Measurements from ENCODE around the gene MCC. TPM values are rescaled to one million over a fixed set of nuclear protein-coding genes. Genes with fewer than 3 reads are reported as not detected.

MCC gene
- total and polyA plus RNA-seq, 2 donors (not counting 1 experiment from before 2014, with no cell fraction given): 0.09 to 0.32 TPM

GRCh38 chr5:113253037-113253436 is 235.2 kb downstream of the MCC start:
- POLR2A ChIA-PET: no interaction called here
- H3K27ac Mint-ChIP-seq: no peak overlapping the region

DNA sequence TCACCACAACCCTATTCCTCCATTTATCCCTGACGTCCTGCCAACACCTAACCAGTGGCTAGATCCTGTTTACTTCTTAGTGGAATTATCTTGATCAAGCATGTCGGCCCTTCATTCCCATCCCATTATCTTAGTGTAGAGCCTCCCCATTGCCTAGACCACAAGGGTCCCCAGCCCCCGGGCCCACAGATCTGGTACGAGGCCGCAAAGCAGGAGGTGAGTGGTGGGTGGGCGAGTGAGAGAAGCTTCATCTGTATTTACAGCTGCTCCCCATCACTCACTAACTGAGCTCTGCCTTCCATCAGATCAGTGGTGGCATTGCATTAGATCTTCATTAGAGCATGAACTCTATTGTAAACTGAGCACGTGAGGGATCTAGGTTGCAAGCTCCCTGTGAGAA is 236.2 kb downstream of the MCC start:
- H2AFZ ChIP-seq (ENCODE audit: insufficient read depth, low read depth, low read length, poor library complexity, severe bottlenecking): no peak overlapping the region
- Mint-ChIP-seq H3K4me1 (no peaks in the 10 kb centered on the region), H3K9me3 (ENCODE audit: insufficient read depth) (peaks cover 2% of the 10 kb centered on the region), H3K4me3 (no peak overlapping the region), H3K27ac (no peak overlapping the region), H3K27me3 (peaks cover 37% of the 10 kb centered on the region)
- no peaks in the 10 kb centered on the region for H3K79me2 ChIP-seq (ENCODE audit: control insufficient read depth, insufficient read depth, low read length)
- DNase-seq (no peak), ATAC-seq (ENCODE audit: low read depth) (no peak)
- intact Hi-C loops (cut with micrococcal nuclease): no loop called here
- H4K20me1 ChIP-seq (ENCODE audit: control insufficient read depth, insufficient read depth, low read length, poor library complexity, severe bottlenecking): no peaks in the 10 kb centered on the region
- no peaks in the 10 kb centered on the region for H3K9me3 ChIP-seq (ENCODE audit: control extremely low read depth in 1 of 3, control insufficient read depth in 2 of 3, insufficient read depth in 1 of 3, low read length in 2 of 3)
- H3K27me3 ChIP-seq (replicated peaks in 1 of 4; ENCODE audit: control extremely low read depth in 1 of 4, control insufficient read depth in 3 of 4, insufficient read depth in 4 of 4, low read length in 3 of 4): peaks cover 0 to 7% (median 3%) of the 10 kb centered on the region in 4 experiments
- CTCF ChIA-PET: no interaction called here
- H3K4me2 ChIP-seq (replicated peaks; ENCODE audit: low read depth, low read length, poor library complexity, severe bottlenecking): no peak overlapping the region
- POLR2A ChIA-PET: no interaction called here
- H3K36me3 ChIP-seq (replicated peaks in 1 of 2; ENCODE audit: control extremely low read depth in 1 of 2, control insufficient read depth in 1 of 2, extremely low read depth in 1 of 2, insufficient read depth in 2 of 2, low read length in 1 of 2): no peaks in the 10 kb centered on the region
- no peak overlapping the region for H3K9ac ChIP-seq (ENCODE audit: low read length)
- no peak for TF ChIP-seq EZH2 (IDR thresholded peaks at IDR 0.05; ENCODE audit: borderline replicate concordance, insufficient read depth, low read depth, low read length, poor library complexity, severe bottlenecking)
- TF ChIP-seq, protein P1, sequence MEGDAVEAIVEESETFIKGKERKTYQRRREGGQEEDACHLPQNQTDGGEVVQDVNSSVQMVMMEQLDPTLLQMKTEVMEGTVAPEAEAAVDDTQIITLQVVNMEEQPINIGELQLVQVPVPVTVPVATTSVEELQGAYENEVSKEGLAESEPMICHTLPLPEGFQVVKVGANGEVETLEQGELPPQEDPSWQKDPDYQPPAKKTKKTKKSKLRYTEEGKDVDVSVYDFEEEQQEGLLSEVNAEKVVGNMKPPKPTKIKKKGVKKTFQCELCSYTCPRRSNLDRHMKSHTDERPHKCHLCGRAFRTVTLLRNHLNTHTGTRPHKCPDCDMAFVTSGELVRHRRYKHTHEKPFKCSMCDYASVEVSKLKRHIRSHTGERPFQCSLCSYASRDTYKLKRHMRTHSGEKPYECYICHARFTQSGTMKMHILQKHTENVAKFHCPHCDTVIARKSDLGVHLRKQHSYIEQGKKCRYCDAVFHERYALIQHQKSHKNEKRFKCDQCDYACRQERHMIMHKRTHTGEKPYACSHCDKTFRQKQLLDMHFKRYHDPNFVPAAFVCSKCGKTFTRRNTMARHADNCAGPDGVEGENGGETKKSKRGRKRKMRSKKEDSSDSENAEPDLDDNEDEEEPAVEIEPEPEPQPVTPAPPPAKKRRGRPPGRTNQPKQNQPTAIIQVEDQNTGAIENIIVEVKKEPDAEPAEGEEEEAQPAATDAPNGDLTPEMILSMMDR (IDR thresholded peaks at IDR 0.05): no peak
- no peak overlapping the region for H3K27ac ChIP-seq (ENCODE audit: low read length in 2 of 2)
- no peaks in the 10 kb centered on the region for H3K4me1 ChIP-seq (ENCODE audit: control insufficient read depth in 2 of 2, insufficient read depth in 2 of 2, low read length in 2 of 2)
- no peak overlapping the region for H3K4me3 ChIP-seq (ENCODE audit: control extremely low read depth in 1 of 5, extremely low read depth in 1 of 5, insufficient read depth in 1 of 5, low read depth in 2 of 5, low read length in 4 of 5)
- WGBS (ENCODE audit: insufficient coverage): 100% methylated on average over 3 of the region's 7 CpGs

More at GRCh38 chr5:113253037-113253436, 235.2 kb downstream of the MCC start:
- Histone ChIP-seq H3K4me2 (replicated peaks; ENCODE audit: low read depth, low read length, poor library complexity, severe bottlenecking) (no peak overlapping the region), H3K4me3 (ENCODE audit: control extremely low read depth in 1 of 5, extremely low read depth in 1 of 5, insufficient read depth in 1 of 5, low read depth in 2 of 5, low read length in 4 of 5) (no peak overlapping the region), H3K4me1 (ENCODE audit: control insufficient read depth in 2 of 2, insufficient read depth in 2 of 2, low read length in 2 of 2) (no peaks in the 10 kb centered on the region), H2AFZ (ENCODE audit: insufficient read depth, low read depth, low read length, poor library complexity, severe bottlenecking) (no peak overlapping the region), H3K36me3 (replicated peaks in 1 of 2; ENCODE audit: control extremely low read depth in 1 of 2, control insufficient read depth in 1 of 2, extremely low read depth in 1 of 2, insufficient read depth in 2 of 2, low read length in 1 of 2) (no peaks in the 10 kb centered on the region), H3K9me3 (ENCODE audit: control extremely low read depth in 1 of 3, control insufficient read depth in 2 of 3, insufficient read depth in 1 of 3, low read length in 2 of 3) (no peaks in the 10 kb centered on the region), H3K27ac (ENCODE audit: low read length in 2 of 2) (no peak overlapping the region), H3K9ac (ENCODE audit: low read length) (no peak overlapping the region), H3K79me2 (ENCODE audit: control insufficient read depth, insufficient read depth, low read length) (no peaks in the 10 kb centered on the region), H4K20me1 (ENCODE audit: control insufficient read depth, insufficient read depth, low read length, poor library complexity, severe bottlenecking) (no peaks in the 10 kb centered on the region), H3K27me3 (replicated peaks in 1 of 4; ENCODE audit: control extremely low read depth in 1 of 4, control insufficient read depth in 3 of 4, insufficient read depth in 4 of 4, low read length in 3 of 4) (peaks cover 0 to 7% (median 3%) of the 10 kb centered on the region in 4 experiments)
- Mint-ChIP-seq H3K4me3 (no peak overlapping the region), H3K9me3 (ENCODE audit: insufficient read depth) (no peaks in the 10 kb centered on the region), H3K4me1 (no peaks in the 10 kb centered on the region), H3K27me3 (peaks cover 45% of the 10 kb centered on the region)
- CTCF ChIA-PET: no interaction called here
- TF ChIP-seq, protein P1 (IDR thresholded peaks at IDR 0.05): no peak
- TF ChIP-seq EZH2 (IDR thresholded peaks at IDR 0.05; ENCODE audit: borderline replicate concordance, insufficient read depth, low read depth, low read length, poor library complexity, severe bottlenecking): no peak
- intact Hi-C loops (cut with micrococcal nuclease): no loop called here
- ATAC-seq (ENCODE audit: low read depth) (no peak), DNase-seq (no peak)
- 90% methylated on average over 3 of the region's 3 CpGs for WGBS (ENCODE audit: insufficient coverage)

All from B cell (primary cell).